ENCODE results near the gene DDX56. TPM values are rescaled to one million over a fixed set of nuclear protein-coding genes. Genes with fewer than 3 reads are reported as not detected.

The DDX56 gene
- total RNA-seq, 2 donors from 2014 or later, result 47.4 to 79.2 TPM

GRCh38 chr7:44521347-44522095 is 52.2 kb downstream of the DDX56 start:
- H3K4me3 ChIP-seq, result no peak overlapping the region
- H3K27ac ChIP-seq, result no peak overlapping the region
- DNase-seq (ENCODE audit: low spot score) (no peak), ATAC-seq (ENCODE audit: insufficient number of reproducible peaks, low FRiP score, low read depth) (no peak)
- H3K4me1 ChIP-seq (ENCODE audit: control insufficient read depth in 1 of 2, low read depth in 2 of 2), result no peaks in the 10 kb centered on the region
- TF ChIP-seq CTCF (IDR thresholded peaks at IDR 0.05), result no peak
- peaks cover 9% of the 10 kb centered on the region for H3K9me3 ChIP-seq
- H3K36me3 ChIP-seq, result no peaks in the 10 kb centered on the region
- H3K27me3 ChIP-seq (replicated peaks; ENCODE audit: insufficient read depth), result no peaks in the 10 kb centered on the region

GRCh38 chr7:44520574-44520973 is 53.1 kb downstream of the DDX56 start:
- ATAC-seq (ENCODE audit: insufficient number of reproducible peaks, low FRiP score, low read depth) (no peak), DNase-seq (ENCODE audit: low spot score) (no peak)
- H3K27me3 ChIP-seq (replicated peaks; ENCODE audit: insufficient read depth), result no peaks in the 10 kb centered on the region
- no peaks in the 10 kb centered on the region for H3K36me3 ChIP-seq
- H3K4me1 ChIP-seq (ENCODE audit: control insufficient read depth in 1 of 2, low read depth in 2 of 2), result no peaks in the 10 kb centered on the region
- no peak overlapping the region for H3K4me3 ChIP-seq
- TF ChIP-seq CTCF (IDR thresholded peaks at IDR 0.05), result no peak
- H3K27ac ChIP-seq, result no peak overlapping the region
- peaks cover 8% of the 10 kb centered on the region for H3K9me3 ChIP-seq

- H3K9me3 ChIP-seq, result peaks cover 3% of the 10 kb centered on the region
These were observed 54.2 kb downstream of the DDX56 start for GRCh38 chr7:44519546-44519945.

GRCh38 chr7:44518761-44519160 is 54.9 kb downstream of the DDX56 start:
- H3K4me1 ChIP-seq (ENCODE audit: control insufficient read depth in 1 of 2, low read depth in 2 of 2), result no peaks in the 10 kb centered on the region
- no peak overlapping the region for H3K4me3 ChIP-seq
- no peak for DNase-seq (ENCODE audit: low spot score)
- no peak for TF ChIP-seq CTCF (IDR thresholded peaks at IDR 0.05)
- H3K27ac ChIP-seq, result no peak overlapping the region
- ATAC-seq (ENCODE audit: insufficient number of reproducible peaks, low FRiP score, low read depth), result no peak
- H3K9me3 ChIP-seq, result no peaks in the 10 kb centered on the region
- no peaks in the 10 kb centered on the region for H3K36me3 ChIP-seq
- H3K27me3 ChIP-seq (replicated peaks; ENCODE audit: insufficient read depth), result no peaks in the 10 kb centered on the region

More at GRCh38 chr7:44519546-44519945, 54.2 kb downstream of the DDX56 start:
- no peak for TF ChIP-seq CTCF (IDR thresholded peaks at IDR 0.05)
- Histone ChIP-seq H3K27ac (no peak overlapping the region), H3K36me3 (no peaks in the 10 kb centered on the region), H3K4me1 (ENCODE audit: control insufficient read depth in 1 of 2, low read depth in 2 of 2) (no peaks in the 10 kb centered on the region), H3K27me3 (replicated peaks; ENCODE audit: insufficient read depth) (no peaks in the 10 kb centered on the region), H3K4me3 (no peak overlapping the region)
- ATAC-seq (ENCODE audit: insufficient number of reproducible peaks, low FRiP score, low read depth) (no peak), DNase-seq (ENCODE audit: low spot score) (no peak)

GRCh38 chr7:44517175-44517574 is 56.5 kb downstream of the DDX56 start:
- H3K4me1 ChIP-seq (ENCODE audit: control insufficient read depth in 1 of 2, low read depth in 2 of 2), result no peaks in the 10 kb centered on the region
- H3K4me3 ChIP-seq, result no peak overlapping the region
- H3K36me3 ChIP-seq, result no peaks in the 10 kb centered on the region
- ATAC-seq (ENCODE audit: insufficient number of reproducible peaks, low FRiP score, low read depth) (no peak), DNase-seq (ENCODE audit: low spot score) (no peak)
- H3K27ac ChIP-seq, result no peak overlapping the region
- no peaks in the 10 kb centered on the region for H3K9me3 ChIP-seq
- no peak for TF ChIP-seq CTCF (IDR thresholded peaks at IDR 0.05)
- no peaks in the 10 kb centered on the region for H3K27me3 ChIP-seq (replicated peaks; ENCODE audit: insufficient read depth)

Other genes with a start within 250 kb of the DDX56 start
- gene CAMK2B, start 248.3 kb downstream of the DDX56 start, total RNA-seq, result 1 to 10 TPM; 1.5 to 2.8 TPM
- gene NUDCD3, start 83.2 kb downstream of the DDX56 start, total RNA-seq, result 10 to 100 TPM; 57.0 to 64.5 TPM
- gene NPC1L1, start 32.6 kb downstream of the DDX56 start, total RNA-seq, result 1 to 10 TPM in 1 of 2 donors, under 1 TPM in 1; 0.85 to 2.2 TPM
- 100 to 1,000 TPM in 1 of 2 donors, 10 to 100 TPM in 1; 88.2 to 187 TPM for gene TMED4, start 8.3 kb upstream of the DDX56 start, total RNA-seq
- 10 to 100 TPM; 80.8 to 99.2 TPM for gene OGDH, start 32.7 kb upstream of the DDX56 start, total RNA-seq
- gene ZMIZ2, start 174.9 kb upstream of the DDX56 start, total RNA-seq, result 10 to 100 TPM; 23.4 to 38.9 TPM
- gene PPIA, start 222.8 kb upstream of the DDX56 start, total RNA-seq, result 1,000 to 10,000 TPM; 1,002 to 1,065 TPM